OCI-LY3 (cell line): ENCODE data around the gene SLC17A3.

ENCODE experiments used
- H2AFZ ChIP-seq: fragments of 200-600, 300-600 bp; shearing (Covaris generic); 2 replicates; pipeline ENCODE4 v1.6.0; 2014; ENCODE audit warnings: antibody characterized with exemption, low read depth, low read length
- H3K27ac ChIP-seq: fragments of 200-600, 300-600 bp; sonication (generic); 2 replicates; pipeline ENCODE4 v1.5.1; 2014; ENCODE audit warnings: mild to moderate bottlenecking, low read length, moderate library complexity, mixed read lengths
- H3K27me3 ChIP-seq: fragments of 200-600, 300-600 bp; sonication (generic); 2 replicates; pipeline ENCODE4 v1.6.1; 2014; ENCODE audit warnings: low read depth, low read length, mixed read lengths
- H3K36me3 ChIP-seq: fragments of 200-600, 300-600 bp; sonication (generic); replicated peaks from 2 replicates; pipeline ENCODE3; 2014; ENCODE audit warnings: low read depth, low read length, mixed read lengths
- H3K4me1 ChIP-seq: fragments of 300-600, 200-600 bp; sonication (generic); 2 replicates; pipeline ENCODE4 v1.6.1; 2014; ENCODE audit warnings: low read length, mixed read lengths
- H3K4me2 ChIP-seq: fragments of 200-600, 300-600 bp; sonication (generic); 2 replicates; pipeline ENCODE4 v1.6.1; 2014; ENCODE audit warnings: low read length, mixed read lengths
- H3K4me3 ChIP-seq: fragments of 300-600, 200-600 bp; sonication (generic); 2 replicates; pipeline ENCODE4 v1.5.1; 2014; ENCODE audit warnings: antibody characterized with exemption, mild to moderate bottlenecking, low read length, moderate library complexity
- H3K79me2 ChIP-seq: fragments of 300-600, 200-600 bp; shearing (Covaris generic); 2 replicates; pipeline ENCODE4 v1.6.1; 2014; ENCODE audit warnings: mild to moderate bottlenecking, low read length, mixed read lengths
- H3K9ac ChIP-seq: fragments of 300-600, 200-600 bp; shearing (Covaris generic); 2 replicates; pipeline ENCODE4 v1.6.0; 2014; ENCODE audit warnings: mild to moderate bottlenecking, low read length, moderate library complexity
- H3K9me3 ChIP-seq: fragments of 200-600, 300-600 bp; shearing (Covaris generic); 2 replicates; pipeline ENCODE4 v1.6.1; 2014; ENCODE audit warnings: low read length, mixed read lengths; ENCODE audit not compliant: insufficient read depth
- H4K20me1 ChIP-seq: fragments of 200-600, 300-600 bp; sonication (generic); 2 replicates; pipeline ENCODE4 v1.6.1; 2016; ENCODE audit warnings: low read length, mixed read lengths; ENCODE audit not compliant: insufficient read depth
- EZH2phosphoT487 ChIP-seq: fragments of 200-600 bp; shearing (Covaris generic); IDR thresholded peaks from 2 replicates; pipeline ENCODE4 v1.6.1; 2018; ENCODE audit warnings: antibody characterized with exemption, mixed run types, low read depth
- TF ChIP-seq, protein P1 (sequence below): fragments of 200-600, 300-600 bp; sonication (generic); IDR thresholded peaks from 2 replicates; pipeline ENCODE4 v1.5.1; 2014; ENCODE audit warnings: antibody characterized with exemption, low read length, low read depth

Gene SLC17A3

DNA sequence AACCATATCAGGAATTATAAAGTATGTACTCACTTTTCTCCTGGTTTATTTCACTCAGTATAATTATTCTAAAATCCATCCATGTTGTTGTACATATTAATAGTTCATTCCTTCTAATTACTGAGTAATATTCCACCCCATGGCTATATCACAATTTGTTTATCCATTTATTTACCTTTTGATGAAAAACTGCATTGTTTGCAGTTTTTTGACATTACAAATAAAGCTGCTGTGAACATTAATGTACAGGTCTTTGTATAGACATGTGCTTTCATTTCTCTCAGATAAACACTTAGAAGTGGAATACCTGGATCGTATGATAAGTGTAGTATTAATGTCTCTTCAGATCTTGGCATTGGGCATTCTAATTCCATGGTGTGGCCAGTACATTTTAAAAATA is 4.2 kb downstream of the SLC17A3 start:
- no peak overlapping the region for H2AFZ ChIP-seq

DNA sequence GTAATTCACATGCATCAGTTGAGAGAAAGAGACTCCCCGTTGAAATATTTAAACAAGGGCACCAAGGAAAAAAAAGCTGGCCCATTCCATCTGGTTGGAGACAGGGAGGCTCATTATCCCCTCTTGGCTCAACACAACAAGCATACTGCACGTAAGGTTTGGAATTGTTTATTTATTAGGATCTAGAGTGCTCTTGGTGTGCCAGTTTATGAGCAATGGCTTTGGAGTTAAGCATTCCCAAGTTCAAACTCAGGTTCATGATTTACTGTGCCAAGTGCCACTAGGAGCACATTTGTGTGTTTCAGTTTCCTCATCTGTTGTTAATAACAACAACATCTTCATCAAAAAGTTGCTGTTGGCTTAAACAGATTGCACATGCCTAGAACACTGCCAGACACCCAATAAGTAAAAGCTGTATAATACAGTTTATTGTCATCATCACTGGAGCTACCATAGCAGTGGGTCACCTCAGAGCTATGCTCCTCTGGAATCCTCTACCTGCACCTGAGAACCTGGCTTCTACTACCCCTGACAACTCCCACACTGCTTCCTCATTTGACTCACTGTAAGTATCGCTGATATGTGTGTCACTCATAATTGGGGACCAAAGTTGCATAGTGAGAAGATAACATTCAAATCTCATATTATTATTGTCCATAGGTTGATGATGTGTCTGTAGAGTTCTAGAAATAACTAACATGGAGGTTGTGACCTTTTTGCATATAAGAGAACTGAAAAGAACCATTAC is 5.4 kb downstream of the SLC17A3 start:
- Histone ChIP-seq H3K4me1 (no peaks in the 10 kb centered on the region), H3K9ac (no peak overlapping the region), H3K27me3 (no peaks in the 10 kb centered on the region; the same call in 1 of the 2 replicates), H3K4me3 (no peak overlapping the region), H3K79me2 (no peaks in the 10 kb centered on the region), H3K36me3 (no peaks in the 10 kb centered on the region), H3K27ac (no peak overlapping the region), H3K4me2 (no peak overlapping the region), H4K20me1 (no peaks in the 10 kb centered on the region), H2AFZ (no peak overlapping the region), H3K9me3 (no peaks in the 10 kb centered on the region)
- TF ChIP-seq EZH2phosphoT487: no peak
- TF ChIP-seq, protein P1, sequence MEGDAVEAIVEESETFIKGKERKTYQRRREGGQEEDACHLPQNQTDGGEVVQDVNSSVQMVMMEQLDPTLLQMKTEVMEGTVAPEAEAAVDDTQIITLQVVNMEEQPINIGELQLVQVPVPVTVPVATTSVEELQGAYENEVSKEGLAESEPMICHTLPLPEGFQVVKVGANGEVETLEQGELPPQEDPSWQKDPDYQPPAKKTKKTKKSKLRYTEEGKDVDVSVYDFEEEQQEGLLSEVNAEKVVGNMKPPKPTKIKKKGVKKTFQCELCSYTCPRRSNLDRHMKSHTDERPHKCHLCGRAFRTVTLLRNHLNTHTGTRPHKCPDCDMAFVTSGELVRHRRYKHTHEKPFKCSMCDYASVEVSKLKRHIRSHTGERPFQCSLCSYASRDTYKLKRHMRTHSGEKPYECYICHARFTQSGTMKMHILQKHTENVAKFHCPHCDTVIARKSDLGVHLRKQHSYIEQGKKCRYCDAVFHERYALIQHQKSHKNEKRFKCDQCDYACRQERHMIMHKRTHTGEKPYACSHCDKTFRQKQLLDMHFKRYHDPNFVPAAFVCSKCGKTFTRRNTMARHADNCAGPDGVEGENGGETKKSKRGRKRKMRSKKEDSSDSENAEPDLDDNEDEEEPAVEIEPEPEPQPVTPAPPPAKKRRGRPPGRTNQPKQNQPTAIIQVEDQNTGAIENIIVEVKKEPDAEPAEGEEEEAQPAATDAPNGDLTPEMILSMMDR: no peak

More for the DNA sequence above, 4.2 kb downstream of the SLC17A3 start:
- H3K9me3 ChIP-seq: no peaks in the 10 kb centered on the region
- no peak for TF ChIP-seq EZH2phosphoT487
- TF ChIP-seq, protein P1: no peak
- H3K36me3 ChIP-seq: no peaks in the 10 kb centered on the region
- no peak overlapping the region for H3K4me2 ChIP-seq
- H3K27ac ChIP-seq: no peak overlapping the region
- H3K79me2 ChIP-seq: no peaks in the 10 kb centered on the region
- H4K20me1 ChIP-seq: no peaks in the 10 kb centered on the region
- H3K4me3 ChIP-seq: no peak overlapping the region
- peaks cover under 1% of the 10 kb centered on the region; the same call in 1 of the 2 replicates for H3K27me3 ChIP-seq
- no peak overlapping the region for H3K9ac ChIP-seq
- H3K4me1 ChIP-seq: no peaks in the 10 kb centered on the region

DNA sequence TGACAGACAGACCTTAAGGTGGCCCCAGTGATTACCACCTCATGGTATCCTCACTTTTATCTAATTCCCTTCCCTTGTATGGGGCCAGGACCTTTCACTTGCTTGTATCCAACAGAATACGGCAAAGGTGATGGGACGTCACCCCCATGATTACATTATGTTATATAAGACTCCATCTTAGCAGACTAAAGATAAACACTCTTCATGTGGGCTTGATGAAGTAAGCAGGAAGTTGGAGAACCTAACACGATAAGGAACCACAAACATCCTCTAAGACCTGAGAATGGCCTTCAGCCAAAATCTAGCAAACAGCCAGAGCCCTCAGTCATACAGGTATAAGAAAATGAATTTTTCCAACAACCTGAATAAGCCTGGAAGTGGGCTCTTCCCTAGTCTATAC is 8.0 kb downstream of the SLC17A3 start:
- TF ChIP-seq, protein P1: no peak
- no peak for TF ChIP-seq EZH2phosphoT487
- Histone ChIP-seq H3K27me3 (no peaks in the 10 kb centered on the region; the same call in 1 of the 2 replicates), H3K9ac (no peak overlapping the region), H3K4me2 (no peak overlapping the region), H3K4me3 (no peak overlapping the region), H3K9me3 (no peaks in the 10 kb centered on the region), H3K36me3 (no peaks in the 10 kb centered on the region), H4K20me1 (no peaks in the 10 kb centered on the region), H3K27ac (no peak overlapping the region), H3K79me2 (no peaks in the 10 kb centered on the region), H2AFZ (no peak overlapping the region), H3K4me1 (no peaks in the 10 kb centered on the region)

DNA sequence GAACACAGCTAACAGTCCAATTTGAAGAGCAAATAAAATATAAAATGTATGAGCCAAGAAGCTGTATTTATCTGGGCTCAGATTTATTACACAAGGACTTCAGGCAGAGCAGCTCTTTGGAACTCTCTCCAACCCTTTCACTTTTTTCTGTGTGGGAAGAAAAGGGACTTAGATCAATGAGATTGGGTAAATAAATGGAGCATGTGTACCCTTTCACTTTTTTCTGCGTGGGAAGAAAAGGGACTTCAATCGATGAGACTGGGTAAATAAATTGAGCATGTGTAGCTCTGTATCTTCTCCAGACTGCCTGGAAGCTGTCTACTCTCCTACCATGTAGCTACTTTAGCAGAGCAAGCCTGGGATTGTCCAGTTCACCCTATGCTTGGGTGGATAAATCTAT is 10.7 kb downstream of the SLC17A3 start:
- H3K27ac ChIP-seq: no peak overlapping the region
- no peaks in the 10 kb centered on the region for H3K36me3 ChIP-seq
- no peaks in the 10 kb centered on the region for H3K79me2 ChIP-seq
- no peak overlapping the region for H3K4me3 ChIP-seq
- no peaks in the 10 kb centered on the region for H3K9me3 ChIP-seq
- no peak overlapping the region for H3K4me2 ChIP-seq
- no peak for TF ChIP-seq EZH2phosphoT487
- TF ChIP-seq, protein P1: no peak
- no peaks in the 10 kb centered on the region for H4K20me1 ChIP-seq
- no peak overlapping the region for H3K9ac ChIP-seq
- H3K27me3 ChIP-seq: no peaks in the 10 kb centered on the region; the same call in 1 of the 2 replicates
- H3K4me1 ChIP-seq: no peaks in the 10 kb centered on the region
- H2AFZ ChIP-seq: no peak overlapping the region
